ENCODE results near the gene MRPL53. TPM values are rescaled to one million over a fixed set of nuclear protein-coding genes. Genes with fewer than 3 reads are reported as not detected.

MRPL53 gene
- total and polyA plus RNA-seq, 2 of the 4 experiments (the other 2 are of a cell fraction), result 5.2 to 39.0 TPM

DNA sequence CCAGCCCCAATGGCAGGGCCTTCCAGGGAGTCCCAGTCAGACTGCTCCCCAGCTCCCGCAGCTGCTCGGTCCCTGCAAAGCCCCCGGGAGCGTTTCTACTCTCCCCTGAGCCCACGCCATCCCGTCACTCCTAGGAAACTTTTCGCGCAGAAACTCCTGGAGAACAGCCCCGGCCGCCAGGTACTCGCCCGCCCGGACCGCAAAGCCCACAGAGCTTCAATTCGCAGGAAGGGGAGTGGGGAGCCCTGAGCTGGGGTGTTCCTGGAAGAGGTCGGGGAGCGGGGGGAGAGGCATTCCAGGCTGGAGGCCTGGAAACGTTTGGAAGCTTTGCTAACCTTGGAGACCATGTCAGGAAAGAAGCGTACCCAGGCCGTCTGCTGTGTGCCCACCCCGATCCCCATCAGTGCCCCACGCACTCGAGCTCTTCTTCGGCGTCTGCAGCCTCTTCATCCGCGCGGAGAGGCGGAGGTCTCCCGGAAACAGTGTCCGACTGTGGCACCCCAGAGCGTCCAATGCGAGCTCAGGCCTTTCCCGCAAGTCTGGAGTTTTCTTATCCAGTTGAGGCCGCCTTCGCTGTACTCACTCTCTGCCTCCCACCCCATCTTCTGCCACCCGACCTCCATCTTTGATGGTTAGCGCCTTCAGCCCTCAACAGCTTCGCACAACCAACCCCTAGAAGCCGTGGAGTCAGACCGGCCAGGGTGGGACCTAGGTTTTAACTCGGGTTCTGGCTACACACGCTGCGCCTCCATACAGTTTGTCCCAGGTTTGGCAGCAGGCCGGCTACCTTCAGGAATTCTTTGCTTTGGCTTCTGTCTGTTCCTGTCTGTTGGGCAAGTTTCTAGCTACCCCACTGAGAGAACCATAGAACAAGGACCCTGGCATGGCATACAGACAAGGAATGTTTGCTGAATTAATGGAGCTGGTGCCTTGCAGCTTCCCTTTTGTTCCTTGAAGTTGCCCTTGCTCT, 31.3 kb upstream of the MRPL53 start:
- Histone ChIP-seq H4K5ac (ENCODE audit: low read depth, low read length) (peak overlapping the region; percentile 75), H3K79me1 (ENCODE audit: low read depth in 1 of 2, low read length in 2 of 2) (peaks cover 12 to 40% of the 10 kb centered on the region in 2 experiments), H4K20me1 (ENCODE audit: insufficient read depth, low read length) (no peaks in the 10 kb centered on the region), H3K56ac (ENCODE audit: extremely low read depth, insufficient read depth, low read length) (no peak overlapping the region), H2BK5ac (ENCODE audit: low read depth, low read length, poor library complexity, severe bottlenecking) (peak overlapping the region; percentile 27), H3K36me3 (ENCODE audit: control insufficient read depth, insufficient read depth, low read length) (peaks cover 16% of the 10 kb centered on the region), H3K9ac (ENCODE audit: low read depth, low read length) (peak overlapping the region; percentile 39), H4K91ac (ENCODE audit: insufficient read depth, low read depth, low read length) (peak overlapping the region; percentile 81), H3K14ac (replicated peaks; ENCODE audit: low read depth, low read length) (peak overlapping the region; percentile 89), H2BK20ac (ENCODE audit: low read depth, low read length) (peak overlapping the region; percentile 6; the same call in 1 of the 2 replicates), H3K4me3 (ENCODE audit: insufficient read depth, low read depth, low read length) (peak overlapping the region; percentile 43), H3K4me1 (ENCODE audit: control insufficient read depth, insufficient read depth, low read length) (peaks cover 21% of the 10 kb centered on the region), H3K4me2 (ENCODE audit: low read depth, low read length) (peak overlapping the region; percentile 67), H2BK15ac (ENCODE audit: low read depth, low read length) (peak overlapping the region; percentile 57; the same call in 1 of the 3 replicates), H2AFZ (replicated peaks; ENCODE audit: low read length, poor library complexity) (peak overlapping the region; percentile 97), H3K4ac (ENCODE audit: low read depth, low read length) (peak overlapping the region; percentile 66), H3K18ac (ENCODE audit: low read depth, low read length) (peak overlapping the region; percentile 41; the same call in 1 of the 2 replicates), H4K8ac (ENCODE audit: low read depth in 2 of 2, low read length in 2 of 2) (peak overlapping the region; percentile 91 to 94), H2AK9ac (replicated peaks; ENCODE audit: low read depth, low read length, poor library complexity) (peak overlapping the region; percentile 87), H2AK5ac (ENCODE audit: low read depth, low read length) (peak overlapping the region; percentile 85), H3K27ac (ENCODE audit: insufficient read depth, low read length) (peak overlapping the region; percentile 67), H3K9me1 (ENCODE audit: insufficient read depth, low read length) (peaks cover 9% of the 10 kb centered on the region), H2BK120ac (ENCODE audit: low read depth, low read length) (peak overlapping the region; percentile 64), H3K23ac (ENCODE audit: low read depth, low read length) (peak overlapping the region; percentile 13; the same call in 1 of the 2 replicates), H3K9me3 (ENCODE audit: control insufficient read depth, insufficient read depth, low read length) (no peaks in the 10 kb centered on the region), H3K27me3 (ENCODE audit: control insufficient read depth, insufficient read depth, low read length) (peaks cover 24% of the 10 kb centered on the region)
- intact Hi-C loops (cut with micrococcal nuclease), result no loop called here
- ATAC-seq (ENCODE audit: low read depth) (no peak), DNase-seq (no peak)
- POLR2A ChIA-PET (ENCODE audit: unreplicated experiment), result interaction anchor here (1.1 to 1.4 kb wide), 2 partner anchors 21 to 90 kb away, joined by 3 to 4 read pairs; partner anchors contain the start of genes CCDC142 and TTC31
- TF ChIP-seq RAD21 (IDR thresholded peaks at IDR 0.05; ENCODE audit: low read length) (no peak), MAFK (IDR thresholded peaks at IDR 0.05; ENCODE audit: low read depth, low read length) (no peak), POLR2A (IDR thresholded peaks at IDR 0.05; ENCODE audit: low read depth, low read length) (no peak), MXI1 (IDR thresholded peaks at IDR 0.05; ENCODE audit: borderline replicate concordance, low read depth, low read length) (no peak), NFE2L2 (IDR thresholded peaks at IDR 0.05; ENCODE audit: low read depth, low read length) (no peak), RFX5 (IDR thresholded peaks at IDR 0.05; ENCODE audit: low read depth, low read length) (no peak), SMC3 (IDR thresholded peaks at IDR 0.05; ENCODE audit: low read depth, low read length) (no peak), RCOR1 (IDR thresholded peaks at IDR 0.05; ENCODE audit: insufficient replicate concordance, low read length) (no peak), BHLHE40 (IDR thresholded peaks at IDR 0.05; ENCODE audit: low read depth, low read length) (no peak), CEBPB (IDR thresholded peaks at IDR 0.05; ENCODE audit: low read depth, low read length) (no peak)
- TF ChIP-seq, protein P1, sequence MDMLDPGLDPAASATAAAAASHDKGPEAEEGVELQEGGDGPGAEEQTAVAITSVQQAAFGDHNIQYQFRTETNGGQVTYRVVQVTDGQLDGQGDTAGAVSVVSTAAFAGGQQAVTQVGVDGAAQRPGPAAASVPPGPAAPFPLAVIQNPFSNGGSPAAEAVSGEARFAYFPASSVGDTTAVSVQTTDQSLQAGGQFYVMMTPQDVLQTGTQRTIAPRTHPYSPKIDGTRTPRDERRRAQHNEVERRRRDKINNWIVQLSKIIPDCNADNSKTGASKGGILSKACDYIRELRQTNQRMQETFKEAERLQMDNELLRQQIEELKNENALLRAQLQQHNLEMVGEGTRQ (IDR thresholded peaks at IDR 0.05; ENCODE audit: low read depth, low read length), result no peak
- TF ChIP-seq, protein P2, sequence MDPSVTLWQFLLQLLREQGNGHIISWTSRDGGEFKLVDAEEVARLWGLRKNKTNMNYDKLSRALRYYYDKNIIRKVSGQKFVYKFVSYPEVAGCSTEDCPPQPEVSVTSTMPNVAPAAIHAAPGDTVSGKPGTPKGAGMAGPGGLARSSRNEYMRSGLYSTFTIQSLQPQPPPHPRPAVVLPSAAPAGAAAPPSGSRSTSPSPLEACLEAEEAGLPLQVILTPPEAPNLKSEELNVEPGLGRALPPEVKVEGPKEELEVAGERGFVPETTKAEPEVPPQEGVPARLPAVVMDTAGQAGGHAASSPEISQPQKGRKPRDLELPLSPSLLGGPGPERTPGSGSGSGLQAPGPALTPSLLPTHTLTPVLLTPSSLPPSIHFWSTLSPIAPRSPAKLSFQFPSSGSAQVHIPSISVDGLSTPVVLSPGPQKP (IDR thresholded peaks at IDR 0.05; ENCODE audit: borderline replicate concordance, low read depth, low read length), result no peak
- 55% methylated on average over 28 of the region's 45 CpGs; no CpG with 5 or more reads in 1 of the 2 experiments for WGBS, 2 experiments (ENCODE audit: extremely low coverage in 2 of 2, insufficient read length in 1 of 2)
- dilution Hi-C loops (cut with HindIII; ENCODE audit: low sequenced_read_pairs, unreplicated experiment), result no loop called here
- CTCF ChIA-PET, result no interaction called here
- in situ Hi-C loops (cut with MboI; ENCODE audit: low sequenced_read_pairs), result no loop called here
- BruUV-seq (replicated peaks), result no TSS peak
